GM18507 (cell line): Measurements from ENCODE around the gene METTL24.
"Not testable (repeated sequence)": the region's sequence is repeated elsewhere in the genome, so short reads cannot be mapped to it uniquely, and the experiment has no call there.

Experiments
- DNase-seq: peaks from one replicate; pipeline ENCODE4 v3.0.0; 2011; ENCODE audit warnings: low read depth; ENCODE audit not compliant: insufficient read length; ENCODE audit errors: extremely low spot score
- FAIRE-seq: peaks from 2 replicates; lab custom pipeline; 2011; peaks lifted over from hg19 to GRCh38; lab: Jason Lieb, UNC

METTL24 gene

DNA sequence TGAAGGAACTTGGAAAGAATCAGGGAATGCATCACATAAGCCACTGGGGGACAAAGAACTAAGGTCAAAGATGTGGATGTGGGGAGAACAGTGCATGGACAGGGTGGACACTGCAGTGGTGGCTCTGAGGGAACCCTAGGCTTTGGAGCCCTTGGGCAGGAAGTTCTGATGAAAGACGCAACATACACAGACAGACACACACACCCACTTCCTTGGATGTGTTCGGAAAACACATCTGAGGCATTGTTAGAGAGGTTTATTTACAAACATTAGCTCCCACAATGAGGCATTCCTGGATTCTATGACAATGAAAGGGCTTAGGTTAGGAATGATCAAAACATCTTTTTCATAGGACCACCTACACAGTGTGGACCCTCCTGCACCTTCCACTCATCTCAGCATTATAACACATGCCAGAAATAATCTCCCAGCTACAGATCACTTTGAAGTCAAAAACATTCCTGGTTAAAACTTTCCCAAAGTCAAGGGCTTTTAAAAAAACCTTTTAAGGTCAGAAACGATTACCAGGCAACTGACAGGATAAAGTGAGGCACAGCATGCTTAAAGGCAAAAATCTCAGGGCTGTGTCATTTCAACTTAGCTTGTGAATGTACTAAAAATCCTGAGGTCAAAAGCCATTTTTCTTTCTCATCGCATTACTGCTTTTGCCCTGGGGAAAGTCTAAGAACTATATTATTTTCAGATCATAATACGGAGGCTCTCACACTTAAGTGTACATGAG lies 6.4 kb upstream of the METTL24 start:
- FAIRE-seq (no peak), DNase-seq (no peak)

DNA sequence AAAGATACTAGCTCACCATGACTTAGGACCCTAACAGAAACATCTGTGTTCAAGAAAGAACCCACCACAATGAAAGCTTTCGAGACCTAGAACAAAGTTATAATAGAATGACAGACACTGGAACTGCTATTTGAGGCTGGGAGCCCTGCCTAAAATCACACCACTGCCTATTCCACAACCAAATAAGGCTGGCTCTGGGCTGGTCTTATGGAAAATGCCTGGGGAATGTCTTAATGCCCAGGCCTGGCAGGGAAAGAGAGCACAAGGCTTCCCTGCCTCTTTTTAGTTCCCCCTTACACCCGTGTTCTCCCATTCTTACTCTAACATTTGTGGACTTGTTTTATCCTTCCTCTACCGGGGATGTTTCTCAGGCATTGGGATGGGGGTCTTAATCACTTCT lies 5.6 kb upstream of the METTL24 start:
- no peak for DNase-seq
- no peak for FAIRE-seq

- DNase-seq = no peak
- FAIRE-seq = no peak
Measured at GRCh38 chr6:110360676-110361075, 2.5 kb upstream of the METTL24 start.

DNA sequence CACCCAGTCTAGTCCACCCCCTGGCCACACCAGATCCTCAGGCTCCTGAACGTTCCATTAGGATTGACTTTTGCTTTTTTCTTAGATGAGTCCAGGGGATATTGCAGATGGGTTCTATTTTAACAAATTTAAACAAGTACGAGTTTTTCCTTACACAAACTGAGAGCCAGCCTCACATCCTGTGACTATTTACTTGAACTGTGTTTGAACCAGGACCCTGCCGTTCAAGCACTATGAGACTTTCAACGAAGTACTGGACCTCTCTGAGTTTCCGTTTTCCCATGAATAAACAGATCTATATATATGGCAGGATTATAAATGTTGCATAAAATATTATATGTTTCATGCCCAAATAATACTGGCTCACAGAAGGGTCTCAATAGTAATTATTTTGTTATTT lies 1.4 kb upstream of the METTL24 start:
- DNase-seq (no peak), FAIRE-seq (no peak)

GRCh38 chr6:110358553-110359160 lies 508 bp upstream of the METTL24 start:
- no peak for FAIRE-seq

GRCh38 chr6:110357298-110357663 lies 868 bp downstream of the METTL24 start:
- no peak for FAIRE-seq

More at GRCh38 chr6:110358553-110359160, 508 bp upstream of the METTL24 start:
- no peak for DNase-seq

GRCh38 chr6:110356778-110357177 lies 1.4 kb downstream of the METTL24 start:
- DNase-seq (no peak), FAIRE-seq (no peak)

More at GRCh38 chr6:110357298-110357663, 868 bp downstream of the METTL24 start:
- DNase-seq = no peak

GRCh38 chr6:110355727-110356126 lies 2.4 kb downstream of the METTL24 start:
- no peak for FAIRE-seq
- DNase-seq = no peak

- FAIRE-seq (no peak), DNase-seq (no peak)
Measured at GRCh38 chr6:110355022-110355421, 3.1 kb downstream of the METTL24 start.

GRCh38 chr6:110354153-110354552 lies 4.0 kb downstream of the METTL24 start:
- no peak for DNase-seq
- no peak for FAIRE-seq

GRCh38 chr6:110353457-110354001 lies 4.6 kb downstream of the METTL24 start:
- DNase-seq (no peak), FAIRE-seq (no peak)

DNA sequence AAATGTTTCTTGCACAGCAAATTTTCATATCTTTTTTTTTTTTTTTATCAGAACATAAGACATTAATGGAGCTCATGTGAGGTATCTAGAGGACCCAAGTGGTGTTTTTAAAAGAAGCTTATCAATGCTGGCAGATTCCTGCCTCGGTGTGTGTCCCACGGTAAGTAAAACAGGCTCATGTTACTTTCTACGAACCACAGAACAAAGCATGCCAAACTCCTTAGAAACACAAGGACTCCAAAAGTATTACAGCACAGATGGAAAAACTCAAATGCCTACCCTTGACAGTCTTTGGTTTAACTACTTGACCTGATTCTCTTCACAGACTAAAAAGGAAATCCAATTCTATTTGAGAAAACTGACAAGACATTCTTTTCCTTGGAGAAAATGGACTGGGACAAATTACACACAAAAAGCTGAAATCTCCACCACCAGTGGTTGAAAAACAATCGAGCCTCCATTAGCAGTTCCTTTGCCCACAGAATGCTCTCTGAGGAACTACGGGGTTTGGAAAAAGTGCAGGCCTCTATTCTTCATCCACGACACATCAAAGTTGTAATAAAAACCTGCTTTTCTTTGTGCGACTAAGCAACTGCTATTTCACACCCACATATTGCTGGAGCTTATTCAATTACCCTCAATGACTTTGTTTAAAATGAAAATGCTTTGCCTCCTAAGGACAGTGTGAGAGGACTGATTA lies 5.4 kb downstream of the METTL24 start:
- DNase-seq (no peak), FAIRE-seq (no peak)

DNA sequence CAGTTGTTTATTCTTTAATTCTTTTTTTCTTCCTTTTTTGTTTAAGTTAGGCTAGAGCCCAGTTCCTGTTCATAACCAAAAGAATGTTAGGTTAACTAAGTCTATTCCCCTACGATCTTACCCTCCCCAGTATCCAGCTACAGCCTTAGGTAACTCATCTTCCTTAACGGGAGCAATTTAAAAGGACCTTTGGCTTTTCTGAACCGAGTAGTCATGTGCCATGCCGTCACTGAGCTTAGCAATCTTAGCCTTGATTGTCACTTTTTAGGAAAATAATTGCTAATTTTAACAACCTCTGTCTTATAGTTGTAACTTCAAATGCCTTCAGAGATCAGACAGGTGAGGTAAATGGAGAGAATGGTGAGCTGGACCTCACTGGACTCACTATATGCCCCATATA lies 6.2 kb downstream of the METTL24 start:
- no peak for DNase-seq

DNA sequence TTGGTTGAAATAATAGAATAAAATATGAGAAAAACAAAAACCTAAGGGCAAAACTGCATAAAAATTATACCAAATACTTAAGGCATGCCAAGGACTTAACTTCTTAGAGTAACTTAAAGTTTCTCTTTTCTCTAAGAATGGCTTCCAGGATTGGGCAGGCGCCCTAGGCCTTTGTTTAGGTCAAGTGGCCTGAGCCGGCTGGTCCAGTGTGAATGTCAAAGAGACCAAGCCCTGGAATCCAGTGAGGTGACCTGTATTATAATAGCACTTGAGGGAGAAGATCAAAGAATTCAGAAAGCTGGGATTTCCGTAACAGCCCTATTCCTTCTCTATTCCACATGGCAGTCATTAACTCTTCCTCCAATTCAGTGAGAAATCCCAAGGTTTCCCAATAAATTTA lies 6.6 kb downstream of the METTL24 start:
- no peak for DNase-seq
- no peak for FAIRE-seq

More for the DNA sequence above, 6.2 kb downstream of the METTL24 start:
- FAIRE-seq = no peak

- DNase-seq, FAIRE-seq: not testable (repeated sequence)
Measured at GRCh38 chr6:110350593-110350992, 7.6 kb downstream of the METTL24 start.

GRCh38 chr6:110348961-110349690 lies 9.0 kb downstream of the METTL24 start:
- FAIRE-seq (no peak), DNase-seq (no peak)

GRCh38 chr6:110345025-110345424 lies 13.1 kb downstream of the METTL24 start:
- FAIRE-seq = no peak

GRCh38 chr6:110342759-110343158 lies 15.4 kb downstream of the METTL24 start:
- FAIRE-seq (no peak), DNase-seq (no peak)

More at GRCh38 chr6:110345025-110345424, 13.1 kb downstream of the METTL24 start:
- no peak for DNase-seq

GRCh38 chr6:110341663-110342596 lies 16.2 kb downstream of the METTL24 start:
- no peak for DNase-seq
- FAIRE-seq = no peak
